ENCODE measurements around the gene ITIH4.

The ITIH4 gene

DNA sequence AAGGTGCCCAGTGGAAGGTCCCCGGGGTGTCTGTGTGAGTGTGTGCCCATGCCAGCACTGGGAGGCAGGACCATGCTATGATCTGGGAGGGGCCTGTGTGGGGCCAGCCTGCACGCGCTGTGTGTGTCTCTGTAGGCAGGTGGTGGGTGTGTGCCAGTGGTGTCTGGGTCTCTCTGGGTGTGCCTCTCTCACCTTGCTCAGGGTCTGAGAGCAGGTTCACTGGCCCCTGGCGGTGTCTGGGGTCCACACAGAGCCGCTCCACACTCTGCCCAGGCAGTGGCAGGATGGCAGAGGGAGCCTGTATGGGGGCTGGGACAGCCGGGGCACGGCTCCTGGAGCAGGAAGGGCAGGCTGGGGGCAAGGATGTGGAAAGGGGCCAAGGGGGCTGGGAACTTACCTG, 12.6 kb downstream of the ITIH4 start:
- TF ChIP-seq, protein P1, sequence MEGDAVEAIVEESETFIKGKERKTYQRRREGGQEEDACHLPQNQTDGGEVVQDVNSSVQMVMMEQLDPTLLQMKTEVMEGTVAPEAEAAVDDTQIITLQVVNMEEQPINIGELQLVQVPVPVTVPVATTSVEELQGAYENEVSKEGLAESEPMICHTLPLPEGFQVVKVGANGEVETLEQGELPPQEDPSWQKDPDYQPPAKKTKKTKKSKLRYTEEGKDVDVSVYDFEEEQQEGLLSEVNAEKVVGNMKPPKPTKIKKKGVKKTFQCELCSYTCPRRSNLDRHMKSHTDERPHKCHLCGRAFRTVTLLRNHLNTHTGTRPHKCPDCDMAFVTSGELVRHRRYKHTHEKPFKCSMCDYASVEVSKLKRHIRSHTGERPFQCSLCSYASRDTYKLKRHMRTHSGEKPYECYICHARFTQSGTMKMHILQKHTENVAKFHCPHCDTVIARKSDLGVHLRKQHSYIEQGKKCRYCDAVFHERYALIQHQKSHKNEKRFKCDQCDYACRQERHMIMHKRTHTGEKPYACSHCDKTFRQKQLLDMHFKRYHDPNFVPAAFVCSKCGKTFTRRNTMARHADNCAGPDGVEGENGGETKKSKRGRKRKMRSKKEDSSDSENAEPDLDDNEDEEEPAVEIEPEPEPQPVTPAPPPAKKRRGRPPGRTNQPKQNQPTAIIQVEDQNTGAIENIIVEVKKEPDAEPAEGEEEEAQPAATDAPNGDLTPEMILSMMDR (IDR thresholded peaks at IDR 0.05) = no peak

DNA sequence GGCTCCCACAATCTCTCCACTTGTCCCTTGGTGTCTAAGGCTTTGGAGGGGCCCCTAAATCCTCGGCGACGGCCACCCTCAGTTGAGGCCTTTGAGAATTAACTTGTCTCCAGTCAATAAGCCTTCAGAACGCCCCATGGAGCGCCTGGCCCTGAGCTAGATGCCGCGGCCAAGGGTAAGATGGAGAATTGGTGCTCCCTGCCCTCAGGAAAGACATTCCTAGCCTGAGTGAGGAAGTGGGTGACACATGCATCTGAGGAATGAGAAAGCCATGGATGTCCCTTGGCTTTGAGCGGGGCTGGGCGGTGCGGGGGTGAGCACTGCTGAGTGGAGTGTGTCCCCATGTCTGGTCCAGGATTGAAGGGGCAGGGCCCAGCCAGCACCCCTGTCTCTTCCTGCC, 13.3 kb downstream of the ITIH4 start:
- TF ChIP-seq, protein P1 (IDR thresholded peaks at IDR 0.05) = no peak

DNA sequence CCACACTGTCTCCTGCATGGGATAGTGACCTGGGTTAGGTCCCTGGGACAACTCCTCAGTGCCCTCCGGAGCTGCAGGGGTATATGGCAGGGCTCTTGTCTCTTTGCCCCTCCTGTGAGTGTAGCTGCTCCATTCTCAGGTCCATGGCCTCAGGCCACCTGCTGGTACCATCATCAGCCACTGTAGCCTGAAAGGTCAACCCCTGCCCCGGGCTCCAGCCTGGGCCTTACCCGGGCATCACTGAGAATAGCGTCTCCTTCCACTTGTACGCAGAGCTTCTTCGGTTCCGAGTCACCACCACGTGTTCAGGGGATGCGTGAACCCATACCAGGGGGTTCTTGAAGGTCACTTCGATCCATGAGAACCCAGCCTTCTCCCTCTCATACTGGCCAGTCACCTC, 13.8 kb downstream of the ITIH4 start:
- TF ChIP-seq, protein P1 (IDR thresholded peaks at IDR 0.05) = no peak

DNA sequence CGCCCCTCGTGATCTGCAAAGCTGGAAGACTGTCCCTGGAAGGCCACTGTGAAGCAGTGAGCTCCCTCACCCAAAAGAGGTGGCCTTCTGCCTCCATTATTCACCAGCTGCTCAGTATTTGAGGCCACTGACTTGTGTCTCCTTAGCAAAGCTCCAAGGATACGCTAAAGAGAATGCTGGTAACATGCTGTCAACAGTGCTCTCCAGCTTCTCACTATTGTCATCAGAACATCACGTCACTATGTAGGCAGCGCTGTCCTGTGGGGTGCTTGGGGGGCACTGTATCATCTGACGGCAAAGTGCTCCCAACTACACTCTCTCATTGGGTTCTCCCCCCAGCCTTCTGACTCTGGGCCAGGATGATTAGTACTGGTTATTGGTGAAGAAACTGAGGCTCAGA, 14.3 kb downstream of the ITIH4 start:
- TF ChIP-seq, protein P1 (IDR thresholded peaks at IDR 0.05) = no peak

DNA sequence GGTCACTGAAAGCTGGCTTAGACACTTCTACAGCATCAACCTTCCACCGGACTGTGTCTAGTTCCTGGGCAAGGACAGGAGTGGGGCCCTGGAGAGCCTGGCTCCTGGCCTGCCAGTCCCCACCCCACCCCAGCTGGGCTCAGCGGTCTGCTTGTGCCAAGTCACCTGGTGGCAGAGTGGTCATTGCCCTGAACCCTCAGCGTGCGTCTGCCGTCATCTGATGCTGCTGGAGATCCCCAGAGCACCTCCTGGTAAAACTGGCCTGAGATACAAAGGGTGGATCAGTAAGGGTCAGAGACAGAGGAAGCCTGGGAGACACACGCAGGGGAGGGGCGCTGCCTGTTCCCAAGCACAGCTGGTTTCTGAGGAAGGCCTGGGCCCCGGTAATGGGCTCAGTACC, 16.7 kb downstream of the ITIH4 start:
- TF ChIP-seq, protein P1 (IDR thresholded peaks at IDR 0.05) = no peak

DNA sequence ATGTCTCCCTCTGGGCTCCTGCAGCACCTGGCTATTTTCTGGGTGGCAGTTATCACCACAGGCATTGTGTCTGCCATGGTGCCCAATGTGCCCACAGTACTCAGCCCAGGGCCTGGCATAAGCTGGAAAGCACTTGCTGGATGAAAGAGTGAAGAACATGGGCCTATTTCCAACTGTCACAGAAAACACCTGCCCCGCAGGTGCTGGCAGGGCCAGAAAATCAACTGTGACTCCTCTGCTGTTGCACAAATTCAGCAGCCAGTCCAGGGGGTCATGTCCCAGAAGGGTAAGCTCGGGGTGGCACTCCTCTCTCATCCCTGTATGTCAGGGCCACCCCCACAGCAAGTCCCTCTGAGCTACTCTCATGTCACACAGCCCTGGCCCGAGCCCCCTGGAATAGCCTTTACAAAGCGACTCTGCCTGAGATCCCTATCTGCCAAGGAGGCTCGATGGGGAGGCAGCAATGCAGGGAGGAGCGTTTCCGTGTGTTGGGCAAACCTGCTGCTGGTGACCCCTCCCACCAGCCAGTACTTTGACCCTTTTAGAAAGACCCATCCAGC, 18.9 kb downstream of the ITIH4 start:
- TF ChIP-seq, protein P1 (IDR thresholded peaks at IDR 0.05) = no peak

DNA sequence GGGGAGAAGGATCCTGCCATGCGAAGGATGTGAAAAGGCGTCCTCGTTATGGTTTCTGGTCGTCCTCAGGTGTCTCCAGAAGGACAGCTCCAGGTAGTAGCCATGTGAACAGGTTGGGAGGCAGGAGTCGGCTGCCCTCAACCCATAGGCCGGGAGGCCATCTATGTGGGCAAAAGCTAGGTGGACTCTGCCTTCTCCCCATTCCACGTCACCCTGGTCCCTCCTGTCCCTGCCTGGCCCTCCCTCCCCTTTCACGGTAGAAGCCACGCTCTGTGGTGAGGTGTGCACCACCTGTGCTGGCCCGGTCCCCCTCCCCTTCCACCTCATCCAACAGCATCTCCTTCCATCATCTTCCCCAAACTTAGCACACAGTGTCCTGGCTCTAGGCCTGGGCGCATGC, 19.5 kb downstream of the ITIH4 start:
- TF ChIP-seq, protein P1 (IDR thresholded peaks at IDR 0.05) = no peak
